ENCODE measurements around the gene C9orf43. TPM values are rescaled to one million over a fixed set of nuclear protein-coding genes. Genes with fewer than 3 reads are reported as not detected.

C9orf43 gene
- polyA plus RNA-seq, 2 donors, result 0.20 to 0.33 TPM

DNA sequence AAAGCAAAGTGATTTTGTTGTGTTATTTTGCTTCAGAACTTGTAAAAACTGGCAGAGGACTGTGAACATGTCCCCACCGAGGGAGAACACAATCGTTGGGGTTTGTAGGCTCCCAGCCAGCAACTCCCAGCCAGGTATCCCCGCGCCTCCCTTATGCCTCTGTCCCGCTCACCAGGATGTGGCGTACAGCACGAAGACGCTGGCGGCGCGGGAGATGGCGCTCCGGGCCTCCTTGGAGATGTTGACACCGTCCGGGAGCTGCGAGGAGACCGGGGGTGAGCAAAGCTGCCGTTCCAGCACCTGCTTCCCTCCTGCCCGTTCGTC lies 702 bp upstream of the C9orf43 start:
- peaks cover 0 to 6% of the 10 kb centered on the region in 2 donors for H3K36me3 ChIP-seq (ENCODE audit: control insufficient read depth in 2 of 2, insufficient read depth in 2 of 2, low read length in 1 of 2)
- 0 to 1% methylated on average over 20 of the region's 20 CpGs for WGBS, 2 donors

DNA sequence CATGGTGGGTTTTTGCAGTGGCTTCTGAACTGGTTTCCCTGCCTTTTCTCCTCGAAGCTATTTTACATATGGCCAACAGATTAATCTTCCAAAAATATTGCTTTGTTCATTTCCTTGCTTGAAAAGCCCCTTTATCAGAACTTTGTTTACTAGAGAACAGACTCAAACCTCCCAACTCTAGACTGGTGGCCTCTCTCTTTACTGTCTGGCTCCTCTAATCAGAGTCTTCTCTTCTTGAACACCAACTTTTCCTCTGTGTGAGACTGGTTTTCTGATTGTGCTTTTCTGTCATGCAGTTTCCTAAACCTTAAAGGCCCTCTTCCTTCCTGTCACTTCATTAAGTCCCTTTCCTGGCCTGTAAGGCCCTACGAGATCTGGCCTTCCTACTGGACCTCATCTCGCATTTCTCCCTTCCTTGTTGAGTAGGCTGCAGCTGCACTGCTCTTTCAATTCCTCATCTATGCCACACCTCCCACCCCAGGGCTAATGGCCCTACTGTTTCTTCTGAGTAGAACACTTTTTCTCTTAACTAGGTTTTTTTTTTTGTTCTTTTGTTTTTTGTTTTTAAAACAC lies 5.7 kb downstream of the C9orf43 start:
- Histone ChIP-seq H3K4me3 (ENCODE audit: low read depth in 1 of 2, low read length in 2 of 2) (no peak overlapping the region), H3K9me3 (ENCODE audit: control insufficient read depth in 2 of 2, insufficient read depth in 1 of 2, low read depth in 1 of 2, low read length in 1 of 2) (no peaks in the 10 kb centered on the region), H3K36me3 (ENCODE audit: control insufficient read depth in 2 of 2, insufficient read depth in 2 of 2, low read length in 1 of 2) (no peaks in the 10 kb centered on the region), H3K27ac (ENCODE audit: low read depth in 2 of 2, low read length in 1 of 2) (no peak overlapping the region), H3K27me3 (ENCODE audit: control insufficient read depth in 1 of 2, insufficient read depth in 2 of 2, low read length in 2 of 2) (no peaks in the 10 kb centered on the region), H3K4me1 (ENCODE audit: control insufficient read depth in 2 of 2, insufficient read depth in 2 of 2, low read length in 1 of 2) (no peaks in the 10 kb centered on the region)
- 54 to 67% methylated on average over 3 of the region's 3 CpGs for WGBS, 2 donors

More for the DNA sequence above, 702 bp upstream of the C9orf43 start:
- H3K27ac ChIP-seq (ENCODE audit: low read depth in 2 of 2, low read length in 1 of 2), result peak overlapping the region; percentile 98 to 99
- H3K4me1 ChIP-seq (ENCODE audit: control insufficient read depth in 2 of 2, insufficient read depth in 2 of 2, low read length in 1 of 2), result peaks cover 0 to 4% of the 10 kb centered on the region in 2 donors
- H3K9me3 ChIP-seq (ENCODE audit: control insufficient read depth in 2 of 2, insufficient read depth in 1 of 2, low read depth in 1 of 2, low read length in 1 of 2), result no peaks in the 10 kb centered on the region
- H3K27me3 ChIP-seq (ENCODE audit: control insufficient read depth in 1 of 2, insufficient read depth in 2 of 2, low read length in 2 of 2), result no peaks in the 10 kb centered on the region
- H3K4me3 ChIP-seq (ENCODE audit: low read depth in 1 of 2, low read length in 2 of 2), result peak overlapping the region; percentile 72 to 83

DNA sequence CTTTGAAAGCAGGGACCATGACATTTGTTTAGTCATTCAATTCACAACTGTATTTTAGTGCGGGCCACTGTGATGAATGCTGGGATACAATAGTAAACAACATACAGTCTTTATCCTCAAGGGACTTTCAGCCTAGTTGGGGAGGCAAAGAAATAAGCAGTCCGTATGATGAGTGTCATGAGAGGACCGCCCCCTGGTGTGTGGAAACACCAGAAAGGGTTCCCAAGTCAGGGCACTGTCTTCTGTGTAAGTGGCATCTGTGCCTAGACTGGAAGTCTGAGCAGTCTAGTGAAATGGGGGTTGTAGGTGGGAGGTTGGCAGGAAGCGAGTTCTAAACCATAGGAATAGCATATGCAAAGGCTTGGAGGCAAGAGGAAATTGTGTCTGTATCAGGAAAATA lies 6.8 kb downstream of the C9orf43 start:
- Histone ChIP-seq H3K36me3 (ENCODE audit: control insufficient read depth in 2 of 2, insufficient read depth in 2 of 2, low read length in 1 of 2) (no peaks in the 10 kb centered on the region), H3K4me3 (ENCODE audit: low read depth in 1 of 2, low read length in 2 of 2) (no peak overlapping the region), H3K4me1 (ENCODE audit: control insufficient read depth in 2 of 2, insufficient read depth in 2 of 2, low read length in 1 of 2) (no peaks in the 10 kb centered on the region), H3K27ac (ENCODE audit: low read depth in 2 of 2, low read length in 1 of 2) (no peak overlapping the region), H3K9me3 (ENCODE audit: control insufficient read depth in 2 of 2, insufficient read depth in 1 of 2, low read depth in 1 of 2, low read length in 1 of 2) (no peaks in the 10 kb centered on the region), H3K27me3 (ENCODE audit: control insufficient read depth in 1 of 2, insufficient read depth in 2 of 2, low read length in 2 of 2) (no peaks in the 10 kb centered on the region)
- 79 to 84% methylated on average over 4 of the region's 4 CpGs for WGBS, 2 donors

DNA sequence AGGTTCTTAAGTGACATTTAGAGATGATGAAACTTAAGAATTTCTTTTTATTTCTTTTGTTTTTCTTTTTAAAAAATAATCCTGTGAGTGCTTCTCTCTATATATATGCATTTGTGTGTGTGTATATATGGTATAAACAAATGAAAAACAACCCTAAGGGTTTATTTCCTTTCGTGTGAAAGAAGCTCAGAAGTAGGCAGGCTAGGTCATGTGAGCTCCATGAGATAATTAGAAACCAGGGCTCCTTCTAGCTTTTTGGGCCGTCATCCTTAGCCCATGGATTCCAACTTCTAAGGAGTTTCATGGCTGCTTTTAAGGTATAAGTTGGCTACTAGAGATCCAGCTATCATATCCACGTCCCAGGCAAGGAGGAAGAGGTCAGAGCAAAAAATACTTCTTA lies 11.2 kb downstream of the C9orf43 start:
- 66 to 79% methylated on average over 3 of the region's 3 CpGs for WGBS, 2 donors
- H3K9me3 ChIP-seq (ENCODE audit: control insufficient read depth in 2 of 2, insufficient read depth in 1 of 2, low read depth in 1 of 2, low read length in 1 of 2), result no peaks in the 10 kb centered on the region

DNA sequence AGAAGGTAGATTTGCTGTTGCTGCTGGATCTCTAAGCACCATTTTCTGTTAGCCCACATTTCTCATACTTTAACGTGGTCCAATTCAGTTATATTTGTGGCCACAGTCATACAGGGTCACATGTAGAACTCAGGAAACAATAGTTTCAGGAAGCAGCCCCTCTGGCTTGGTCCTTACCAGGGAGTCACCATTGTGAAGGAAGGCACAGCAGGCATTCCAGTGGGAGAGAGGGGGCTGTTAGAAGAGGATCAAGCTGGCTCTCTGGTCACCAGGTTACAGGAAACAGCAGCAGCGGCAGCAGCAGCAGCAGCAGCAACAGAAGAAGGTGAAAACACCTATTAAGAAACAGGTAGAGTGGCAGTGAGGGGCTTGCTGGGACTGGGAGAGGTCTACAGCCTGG lies 14.5 kb downstream of the C9orf43 start:
- Histone ChIP-seq H3K4me3 (ENCODE audit: low read depth in 1 of 2, low read length in 2 of 2) (no peak overlapping the region), H3K4me1 (ENCODE audit: control insufficient read depth in 2 of 2, insufficient read depth in 2 of 2, low read length in 1 of 2) (no peaks in the 10 kb centered on the region), H3K27me3 (ENCODE audit: control insufficient read depth in 1 of 2, insufficient read depth in 2 of 2, low read length in 2 of 2) (no peaks in the 10 kb centered on the region), H3K9me3 (ENCODE audit: control insufficient read depth in 2 of 2, insufficient read depth in 1 of 2, low read depth in 1 of 2, low read length in 1 of 2) (no peaks in the 10 kb centered on the region), H3K36me3 (ENCODE audit: control insufficient read depth in 2 of 2, insufficient read depth in 2 of 2, low read length in 1 of 2) (no peaks in the 10 kb centered on the region), H3K27ac (ENCODE audit: low read depth in 2 of 2, low read length in 1 of 2) (no peak overlapping the region)
- WGBS, 2 donors, result 61 to 63% methylated on average over 2 of the region's 2 CpGs

More for the DNA sequence above, 11.2 kb downstream of the C9orf43 start:
- Histone ChIP-seq H3K4me3 (ENCODE audit: low read depth in 1 of 2, low read length in 2 of 2) (no peak overlapping the region), H3K27me3 (ENCODE audit: control insufficient read depth in 1 of 2, insufficient read depth in 2 of 2, low read length in 2 of 2) (no peaks in the 10 kb centered on the region), H3K4me1 (ENCODE audit: control insufficient read depth in 2 of 2, insufficient read depth in 2 of 2, low read length in 1 of 2) (no peaks in the 10 kb centered on the region), H3K27ac (ENCODE audit: low read depth in 2 of 2, low read length in 1 of 2) (no peak overlapping the region), H3K36me3 (ENCODE audit: control insufficient read depth in 2 of 2, insufficient read depth in 2 of 2, low read length in 1 of 2) (no peaks in the 10 kb centered on the region)

DNA sequence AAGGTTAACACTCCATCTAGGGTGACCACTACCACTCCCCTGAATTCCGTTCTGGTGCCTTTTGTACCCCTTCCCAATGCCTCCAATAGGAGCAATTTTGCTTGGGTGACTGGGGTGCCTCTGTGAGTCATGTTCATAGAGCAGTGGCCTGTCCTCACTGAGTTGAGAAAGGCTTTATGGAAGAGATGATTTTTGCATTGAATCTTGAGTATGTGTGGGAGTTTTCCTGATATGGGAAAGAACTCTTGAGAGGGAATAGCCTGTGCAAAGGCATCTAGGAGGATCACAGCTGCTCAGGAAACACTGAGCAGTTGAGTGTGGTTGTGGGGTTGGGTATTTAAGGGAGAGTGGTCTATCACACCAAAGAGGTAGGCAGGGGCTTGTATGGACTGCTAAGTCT lies 16.2 kb downstream of the C9orf43 start:
- H3K4me1 ChIP-seq (ENCODE audit: control insufficient read depth in 2 of 2, insufficient read depth in 2 of 2, low read length in 1 of 2), result no peaks in the 10 kb centered on the region
- no peaks in the 10 kb centered on the region for H3K9me3 ChIP-seq (ENCODE audit: control insufficient read depth in 2 of 2, insufficient read depth in 1 of 2, low read depth in 1 of 2, low read length in 1 of 2)
- no peaks in the 10 kb centered on the region for H3K27me3 ChIP-seq (ENCODE audit: control insufficient read depth in 1 of 2, insufficient read depth in 2 of 2, low read length in 2 of 2)
- 46 to 80% methylated on average over 1 of the region's 1 CpG for WGBS, 2 donors
- H3K4me3 ChIP-seq (ENCODE audit: low read depth in 1 of 2, low read length in 2 of 2), result no peak overlapping the region
- H3K36me3 ChIP-seq (ENCODE audit: control insufficient read depth in 2 of 2, insufficient read depth in 2 of 2, low read length in 1 of 2), result no peaks in the 10 kb centered on the region
- no peak overlapping the region for H3K27ac ChIP-seq (ENCODE audit: low read depth in 2 of 2, low read length in 1 of 2)

DNA sequence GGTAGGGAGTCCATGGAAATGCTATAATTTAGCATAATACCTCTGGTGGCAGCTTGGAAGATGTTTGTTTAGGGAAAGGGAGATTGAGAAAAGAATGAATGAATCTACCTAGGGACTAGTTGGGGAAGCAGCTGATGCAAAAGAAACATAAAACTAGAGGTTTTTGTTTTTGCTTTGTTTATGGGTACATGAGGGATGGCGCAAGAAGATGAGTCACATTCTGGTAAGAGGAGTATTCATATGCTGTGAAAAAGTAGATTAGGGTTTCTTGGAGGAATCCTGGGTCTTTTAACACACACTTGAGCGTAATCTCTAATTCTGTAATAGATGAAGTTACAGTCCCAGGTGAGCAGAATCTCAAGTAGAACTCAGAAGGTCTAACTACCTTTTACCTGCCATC lies 17.1 kb downstream of the C9orf43 start:
- H3K4me3 ChIP-seq (ENCODE audit: low read depth in 1 of 2, low read length in 2 of 2), result no peak overlapping the region
- H3K36me3 ChIP-seq (ENCODE audit: control insufficient read depth in 2 of 2, insufficient read depth in 2 of 2, low read length in 1 of 2), result no peaks in the 10 kb centered on the region
- H3K9me3 ChIP-seq (ENCODE audit: control insufficient read depth in 2 of 2, insufficient read depth in 1 of 2, low read depth in 1 of 2, low read length in 1 of 2), result no peaks in the 10 kb centered on the region
- no peak overlapping the region for H3K27ac ChIP-seq (ENCODE audit: low read depth in 2 of 2, low read length in 1 of 2)
- H3K27me3 ChIP-seq (ENCODE audit: control insufficient read depth in 1 of 2, insufficient read depth in 2 of 2, low read length in 2 of 2), result no peaks in the 10 kb centered on the region
- WGBS, 2 donors, result 87 to 95% methylated on average over 2 of the region's 2 CpGs
- no peaks in the 10 kb centered on the region for H3K4me1 ChIP-seq (ENCODE audit: control insufficient read depth in 2 of 2, insufficient read depth in 2 of 2, low read length in 1 of 2)

DNA sequence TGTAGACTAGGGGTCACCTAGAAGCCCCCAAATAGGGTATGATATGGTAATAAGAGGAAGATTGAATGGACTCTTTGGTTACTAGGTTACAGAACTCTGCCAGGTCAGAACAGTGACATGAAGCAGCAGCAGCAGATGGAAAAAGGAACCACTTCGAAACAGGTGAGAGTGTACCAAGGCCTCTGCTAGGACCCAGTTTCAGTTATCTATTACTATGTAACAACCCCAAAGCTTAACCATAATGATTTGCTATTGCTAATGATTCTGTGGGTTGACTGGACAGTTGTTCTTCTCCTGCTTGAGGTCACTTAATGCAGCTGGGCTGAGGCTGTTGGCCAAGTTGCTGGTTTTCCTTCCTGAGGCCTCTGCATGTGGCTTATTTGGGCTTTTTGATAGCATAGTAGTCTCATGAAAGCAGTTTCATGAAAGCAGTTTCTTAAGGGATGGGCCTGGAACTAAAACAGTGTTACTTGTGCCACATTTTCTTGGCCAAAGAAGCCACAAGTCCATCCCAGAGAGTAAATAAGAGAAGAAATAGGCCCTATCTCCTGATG lies 17.6 kb downstream of the C9orf43 start:
- H3K4me1 ChIP-seq (ENCODE audit: control insufficient read depth in 2 of 2, insufficient read depth in 2 of 2, low read length in 1 of 2), result no peaks in the 10 kb centered on the region
- no peaks in the 10 kb centered on the region for H3K27me3 ChIP-seq (ENCODE audit: control insufficient read depth in 1 of 2, insufficient read depth in 2 of 2, low read length in 2 of 2)
- H3K9me3 ChIP-seq (ENCODE audit: control insufficient read depth in 2 of 2, insufficient read depth in 1 of 2, low read depth in 1 of 2, low read length in 1 of 2), result no peaks in the 10 kb centered on the region
- 90 to 96% methylated on average over 1 of the region's 1 CpG for WGBS, 2 donors
- no peaks in the 10 kb centered on the region for H3K36me3 ChIP-seq (ENCODE audit: control insufficient read depth in 2 of 2, insufficient read depth in 2 of 2, low read length in 1 of 2)
- H3K27ac ChIP-seq (ENCODE audit: low read depth in 2 of 2, low read length in 1 of 2), result no peak overlapping the region
- no peak overlapping the region for H3K4me3 ChIP-seq (ENCODE audit: low read depth in 1 of 2, low read length in 2 of 2)

DNA sequence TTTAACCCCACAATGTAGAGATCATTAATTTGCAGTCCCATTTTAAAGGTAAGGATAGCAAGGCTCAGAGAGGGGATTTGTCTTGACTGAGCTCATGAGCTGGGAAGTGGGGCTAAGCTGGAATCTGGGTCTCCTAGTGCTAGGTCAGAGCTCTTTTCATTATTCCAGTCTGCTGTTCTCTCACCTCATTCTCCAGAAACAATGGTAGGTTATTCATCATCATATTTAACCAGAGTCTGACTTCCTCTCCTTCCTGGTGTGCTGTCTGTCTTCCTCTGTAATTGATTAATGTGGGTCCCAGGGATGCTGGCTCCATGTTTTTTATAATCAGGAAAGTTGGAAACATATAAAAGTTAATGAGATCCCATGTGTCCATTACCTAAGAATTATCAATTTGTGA lies 20.6 kb downstream of the C9orf43 start:
- H3K27me3 ChIP-seq (ENCODE audit: control insufficient read depth in 1 of 2, insufficient read depth in 2 of 2, low read length in 2 of 2), result no peaks in the 10 kb centered on the region

DNA sequence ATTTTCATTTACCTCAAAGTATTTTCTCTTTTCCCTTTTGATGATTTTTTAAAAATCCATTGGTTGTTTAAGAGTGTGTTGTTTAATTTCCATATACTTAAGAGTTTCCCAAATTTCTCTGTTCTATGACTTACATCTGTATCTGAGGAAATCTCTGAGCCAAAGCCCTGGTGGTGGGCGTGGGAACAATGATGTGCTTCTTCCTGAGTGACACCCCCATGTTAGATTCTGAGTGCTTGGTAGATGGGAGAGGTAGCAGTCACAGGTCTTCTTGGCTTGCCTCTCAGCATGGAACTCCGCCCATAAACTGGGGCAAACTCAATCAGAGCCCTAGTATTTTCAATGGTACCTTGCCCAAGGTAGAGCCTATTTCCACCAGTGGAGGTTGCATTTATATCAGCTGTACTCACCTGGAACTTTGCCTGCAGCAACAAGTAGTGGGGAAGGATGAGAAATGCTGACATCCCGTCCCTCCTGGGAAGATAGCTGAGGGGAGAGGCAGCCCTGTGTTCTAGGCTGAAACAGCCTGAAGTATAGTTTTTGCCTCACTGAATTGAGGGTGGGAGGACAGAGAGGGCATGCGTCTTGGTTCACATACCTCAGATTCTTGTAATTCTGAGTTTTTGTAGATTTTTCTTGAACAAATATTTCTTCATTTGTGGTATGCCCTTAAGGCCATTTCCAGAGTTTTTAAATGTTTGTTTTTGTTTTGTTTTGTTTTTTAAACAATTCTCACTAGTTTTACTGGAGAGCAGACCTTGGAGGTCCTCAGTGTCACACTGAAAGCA lies 26.4 kb downstream of the C9orf43 start:
- Histone ChIP-seq H3K4me3 (ENCODE audit: low read depth in 1 of 2, low read length in 2 of 2) (no peak overlapping the region), H3K4me1 (ENCODE audit: control insufficient read depth in 2 of 2, insufficient read depth in 2 of 2, low read length in 1 of 2) (no peaks in the 10 kb centered on the region), H3K27me3 (ENCODE audit: control insufficient read depth in 1 of 2, insufficient read depth in 2 of 2, low read length in 2 of 2) (no peaks in the 10 kb centered on the region), H3K27ac (ENCODE audit: low read depth in 2 of 2, low read length in 1 of 2) (no peak overlapping the region), H3K36me3 (ENCODE audit: control insufficient read depth in 2 of 2, insufficient read depth in 2 of 2, low read length in 1 of 2) (no peaks in the 10 kb centered on the region), H3K9me3 (ENCODE audit: control insufficient read depth in 2 of 2, insufficient read depth in 1 of 2, low read depth in 1 of 2, low read length in 1 of 2) (no peaks in the 10 kb centered on the region)
- 77 to 78% methylated on average over 4 of the region's 4 CpGs for WGBS, 2 donors

More for the DNA sequence above, 20.6 kb downstream of the C9orf43 start:
- H3K4me3 ChIP-seq (ENCODE audit: low read depth in 1 of 2, low read length in 2 of 2), result no peak overlapping the region
- no peak overlapping the region for H3K27ac ChIP-seq (ENCODE audit: low read depth in 2 of 2, low read length in 1 of 2)
- no peaks in the 10 kb centered on the region for H3K36me3 ChIP-seq (ENCODE audit: control insufficient read depth in 2 of 2, insufficient read depth in 2 of 2, low read length in 1 of 2)
- no peaks in the 10 kb centered on the region for H3K4me1 ChIP-seq (ENCODE audit: control insufficient read depth in 2 of 2, insufficient read depth in 2 of 2, low read length in 1 of 2)
- H3K9me3 ChIP-seq (ENCODE audit: control insufficient read depth in 2 of 2, insufficient read depth in 1 of 2, low read depth in 1 of 2, low read length in 1 of 2), result no peaks in the 10 kb centered on the region

Measured in esophagus (tissue), 2 donors.